ENCODE data around the gene SHISAL1. TPM values are rescaled to one million over a fixed set of nuclear protein-coding genes. Genes with fewer than 3 reads are reported as not detected.

Gene SHISAL1
- total RNA-seq, 4 donors from 2014 or later: 6.6 to 20.4 (median 12.4) TPM

- TF ChIP-seq POLR2A (IDR thresholded peaks at IDR 0.05; ENCODE audit: low read depth) (no peak), POLR2AphosphoS5 (IDR thresholded peaks at IDR 0.05) (no peak), EP300 (IDR thresholded peaks at IDR 0.05) (no peak), CTCF (IDR thresholded peaks at IDR 0.05) (no peak)
- intact Hi-C loops (cut with DNase I): loop anchor here (10.0 kb wide), 2 partner anchors 245 to 335 kb away; no protein-coding TSS in a partner anchor
- Histone ChIP-seq H3K4me1 (peaks cover 10 to 47% (median 35%) of the 10 kb centered on the region in 4 donors), H3K36me3 (no peaks in the 10 kb centered on the region), H3K27me3 (peaks cover 0 to 43% (median 7%) of the 10 kb centered on the region in 4 donors), H3K27ac (replicated peaks in 1 of 4) (no peak overlapping the region), H3K4me3 (peak overlapping the region; percentile 58 to 69 (median 60)), H3K9me3 (no peaks in the 10 kb centered on the region)
- no peak for DNase-seq (ENCODE audit: extremely low spot score)
- WGBS: 54% methylated on average over 12 of the region's 12 CpGs
These were observed 17.5 kb upstream of the SHISAL1 start for GRCh38 chr22:44330188-44330743.

GRCh38 chr22:44329179-44329796, 16.5 kb upstream of the SHISAL1 start:
- H3K4me1 ChIP-seq: peaks cover 10 to 53% (median 37%) of the 10 kb centered on the region in 4 donors
- DNase-seq (ENCODE audit: extremely low spot score): no peak
- peaks cover 0 to 43% (median 7%) of the 10 kb centered on the region in 4 donors for H3K27me3 ChIP-seq
- H3K4me3 ChIP-seq: no peak overlapping the region
- WGBS: 78% methylated on average over 10 of the region's 17 CpGs
- H3K9me3 ChIP-seq: no peaks in the 10 kb centered on the region
- intact Hi-C loops (cut with DNase I): no loop called here
- H3K36me3 ChIP-seq: no peaks in the 10 kb centered on the region
- TF ChIP-seq CTCF (IDR thresholded peaks at IDR 0.05) (no peak), EP300 (IDR thresholded peaks at IDR 0.05) (no peak), POLR2A (IDR thresholded peaks at IDR 0.05; ENCODE audit: low read depth) (no peak), POLR2AphosphoS5 (IDR thresholded peaks at IDR 0.05) (no peak)
- no peak overlapping the region for H3K27ac ChIP-seq (replicated peaks in 1 of 4)

- WGBS: 76% methylated on average over 5 of the region's 5 CpGs
- H3K36me3 ChIP-seq: no peaks in the 10 kb centered on the region
- H3K4me1 ChIP-seq: peaks cover 10 to 53% (median 37%) of the 10 kb centered on the region in 4 donors
- intact Hi-C loops (cut with DNase I): no loop called here
- H3K27ac ChIP-seq (replicated peaks in 1 of 4): no peak overlapping the region
- H3K27me3 ChIP-seq: peaks cover 0 to 43% (median 7%) of the 10 kb centered on the region in 4 donors
- TF ChIP-seq CTCF (IDR thresholded peaks at IDR 0.05) (no peak), POLR2AphosphoS5 (IDR thresholded peaks at IDR 0.05) (no peak), EP300 (IDR thresholded peaks at IDR 0.05) (no peak), POLR2A (IDR thresholded peaks at IDR 0.05; ENCODE audit: low read depth) (no peak)
- DNase-seq (ENCODE audit: extremely low spot score): no peak
- no peaks in the 10 kb centered on the region for H3K9me3 ChIP-seq
- no peak overlapping the region for H3K4me3 ChIP-seq
These were observed 16.0 kb upstream of the SHISAL1 start for GRCh38 chr22:44328762-44329161.

- TF ChIP-seq POLR2AphosphoS5 (IDR thresholded peaks at IDR 0.05) (no peak), POLR2A (IDR thresholded peaks at IDR 0.05; ENCODE audit: low read depth) (no peak), EP300 (IDR thresholded peaks at IDR 0.05) (no peak), CTCF (IDR thresholded peaks at IDR 0.05) (no peak)
- no peaks in the 10 kb centered on the region for H3K9me3 ChIP-seq
- 100% methylated on average over 6 of the region's 6 CpGs for WGBS
- H3K27ac ChIP-seq (replicated peaks in 1 of 4): no peak overlapping the region
- no peak overlapping the region for H3K4me3 ChIP-seq
- intact Hi-C loops (cut with DNase I): no loop called here
- H3K4me1 ChIP-seq: peaks cover 10 to 53% (median 37%) of the 10 kb centered on the region in 4 donors
- DNase-seq (ENCODE audit: extremely low spot score): no peak
- no peaks in the 10 kb centered on the region for H3K36me3 ChIP-seq
- H3K27me3 ChIP-seq: peaks cover 0 to 40% (median 7%) of the 10 kb centered on the region in 4 donors
These were observed 15.6 kb upstream of the SHISAL1 start for GRCh38 chr22:44328326-44328725.
